Activated CD8-positive, alpha-beta memory T cell treated with anti-CD3 and anti-CD28 coated beads, Interleukin-2, amount 50 U/mL, for 1 hour (primary cell): ENCODE measurements around the gene GOLGA8B.
"Not testable (repeated sequence)": the region's sequence is repeated elsewhere in the genome, so short reads cannot be mapped to it uniquely, and the experiment has no call there.

Experiments
- DNase-seq: peaks from one replicate; pipeline ENCODE4 v3.0.0-alpha.2; 2020; ENCODE audit errors: extremely low read depth

The GOLGA8B gene, protein sequence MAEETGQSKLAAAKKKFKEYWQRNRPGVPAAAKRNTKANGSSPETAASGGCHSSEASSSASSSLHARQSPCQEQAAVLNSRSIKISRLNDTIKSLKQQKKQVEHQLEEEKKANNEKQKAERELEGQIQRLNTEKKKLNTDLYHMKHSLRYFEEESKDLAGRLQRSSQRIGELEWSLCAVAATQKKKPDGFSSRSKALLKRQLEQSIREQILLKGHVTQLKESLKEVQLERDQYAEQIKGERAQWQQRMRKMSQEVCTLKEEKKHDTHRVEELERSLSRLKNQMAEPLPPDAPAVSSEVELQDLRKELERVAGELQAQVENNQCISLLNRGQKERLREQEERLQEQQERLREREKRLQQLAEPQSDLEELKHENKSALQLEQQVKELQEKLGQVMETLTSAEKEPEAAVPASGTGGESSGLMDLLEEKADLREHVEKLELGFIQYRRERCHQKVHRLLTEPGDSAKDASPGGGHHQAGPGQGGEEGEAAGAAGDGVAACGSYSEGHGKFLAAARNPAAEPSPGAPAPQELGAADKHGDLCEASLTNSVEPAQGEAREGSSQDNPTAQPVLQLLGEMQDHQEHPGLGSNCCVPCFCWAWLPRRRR

GRCh38 chr15:34583399-34584329 is at the start of gene GOLGA8B:
TSS of gene GOLGA8B (minus strand) at chr15:34583651. CDS start at chr15:34535912, 47,739 bp downstream.
- peak; percentile 47 for DNase-seq

DNA sequence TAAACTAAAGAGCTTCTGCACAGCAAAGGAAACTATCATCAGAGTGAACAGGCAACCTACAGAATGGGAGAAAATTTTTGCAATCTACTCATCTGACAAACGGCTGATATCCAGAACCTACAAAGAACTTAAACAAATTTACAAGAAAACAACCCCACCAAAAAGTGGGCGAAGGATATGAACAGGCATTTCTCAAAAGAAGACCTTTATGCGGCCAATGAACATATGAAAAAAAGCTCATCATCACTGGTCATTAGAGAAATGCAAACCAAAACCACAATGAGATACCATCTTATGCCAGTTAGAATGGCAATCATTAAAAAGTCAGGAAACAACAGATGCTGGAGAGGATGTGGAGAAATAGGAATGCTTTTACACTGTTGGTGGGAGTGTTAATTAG is 49.7 kb upstream of the GOLGA8B start:
- not testable (repeated sequence) for DNase-seq

DNA sequence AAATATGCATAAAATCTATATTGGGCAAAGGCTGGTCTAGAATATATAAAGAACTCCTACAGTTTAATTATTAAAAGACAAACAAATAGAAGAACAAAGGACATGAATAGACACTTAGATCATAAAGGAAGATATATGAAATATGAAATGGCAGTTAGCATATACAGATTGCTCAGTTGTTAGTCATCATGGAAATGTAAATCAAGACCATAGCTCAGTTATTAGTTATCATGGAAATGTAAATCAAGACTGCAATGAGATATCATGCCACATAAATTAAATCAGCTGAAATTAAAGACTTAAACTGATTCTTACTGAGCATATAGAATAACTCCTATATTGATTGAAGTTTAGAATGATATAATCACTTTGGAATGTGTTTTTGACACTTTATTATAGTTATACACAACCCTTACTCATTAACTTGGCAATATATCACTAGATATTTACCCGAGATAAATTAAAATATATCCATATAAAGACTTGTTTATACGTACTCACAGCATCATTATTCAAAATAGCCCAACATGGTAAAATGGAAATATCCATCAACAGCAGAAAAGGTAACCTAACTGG is 45.2 kb upstream of the GOLGA8B start:
- no peak for DNase-seq

DNA sequence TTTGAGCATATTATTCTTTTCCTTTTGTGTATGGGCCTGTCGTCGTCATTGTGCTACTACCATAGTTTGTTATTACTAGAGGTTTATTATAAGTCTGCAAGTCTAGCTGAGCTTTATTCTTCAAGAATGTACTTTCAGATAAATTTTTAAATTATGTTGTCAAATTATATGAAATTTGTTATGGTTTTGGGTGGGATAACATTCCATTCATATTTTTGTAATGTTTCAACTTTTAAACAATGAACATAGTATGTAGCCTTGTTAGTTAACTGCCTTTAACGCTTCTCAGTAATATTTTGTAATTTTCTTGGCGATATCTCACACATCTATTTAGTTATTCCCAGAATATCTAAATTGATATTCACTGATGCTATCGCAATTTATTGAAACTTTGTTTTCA is 41.6 kb upstream of the GOLGA8B start:
- no peak for DNase-seq

DNA sequence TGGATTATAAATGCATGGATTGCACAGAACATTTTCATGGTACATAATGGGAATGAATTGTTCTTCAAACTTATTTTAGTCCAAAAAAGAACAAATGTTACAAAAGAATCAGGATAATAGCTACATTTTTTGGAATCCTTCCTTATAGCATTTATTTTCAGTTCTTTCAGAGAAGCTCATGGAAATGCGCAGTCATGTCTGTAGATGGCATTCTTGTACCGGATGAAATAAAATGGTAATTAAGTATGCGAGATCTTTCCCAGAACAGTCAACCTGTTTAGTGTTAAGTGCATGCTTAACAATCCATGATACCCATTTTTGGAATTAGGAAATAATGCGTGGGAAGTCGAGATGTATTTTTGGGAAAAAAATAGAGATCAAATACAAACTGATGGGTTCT is 38.2 kb upstream of the GOLGA8B start:
- DNase-seq = no peak

GRCh38 chr15:34620814-34621213 is 37.4 kb upstream of the GOLGA8B start:
- DNase-seq = no peak

DNA sequence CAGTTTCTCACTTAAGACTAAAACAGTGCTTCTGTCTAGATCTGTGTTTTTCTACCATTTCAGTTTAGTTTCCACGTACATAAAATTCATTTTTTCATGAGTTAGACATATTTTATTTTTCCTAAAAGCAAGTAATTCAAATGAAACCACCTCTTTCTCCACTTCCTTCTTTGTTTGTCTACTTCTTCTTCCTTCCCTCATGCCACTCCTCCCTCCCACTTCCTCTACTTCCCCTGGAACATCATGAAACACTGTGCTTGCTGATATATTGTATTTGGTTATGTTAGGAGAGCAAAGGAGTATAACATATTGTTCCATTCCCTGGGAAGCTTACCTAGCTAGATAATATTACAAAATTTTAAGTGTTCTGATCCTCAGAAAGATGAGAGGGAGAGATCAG is 36.7 kb upstream of the GOLGA8B start:
- no peak for DNase-seq

GRCh38 chr15:34619151-34619550 is 35.7 kb upstream of the GOLGA8B start:
- no peak for DNase-seq

DNA sequence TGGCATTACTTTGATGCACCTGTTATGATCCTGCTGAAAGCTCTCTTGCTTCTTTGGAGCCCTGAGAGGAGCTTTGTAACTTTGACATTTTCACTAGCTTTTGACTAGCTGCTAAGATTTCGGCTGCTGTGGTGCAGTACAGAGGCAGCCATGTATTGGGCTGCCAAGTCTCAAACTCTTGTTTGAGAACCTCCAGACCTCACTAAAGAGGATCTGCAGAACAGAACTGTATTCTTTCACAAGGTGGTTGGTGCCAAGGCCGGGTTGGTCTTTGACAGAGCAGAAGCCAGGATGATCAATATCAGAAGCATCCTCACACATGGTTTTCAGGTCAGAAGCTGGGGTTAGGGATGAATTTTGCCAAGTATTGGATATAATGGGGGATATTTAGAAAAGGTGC is 34.6 kb upstream of the GOLGA8B start:
- no peak for DNase-seq

DNA sequence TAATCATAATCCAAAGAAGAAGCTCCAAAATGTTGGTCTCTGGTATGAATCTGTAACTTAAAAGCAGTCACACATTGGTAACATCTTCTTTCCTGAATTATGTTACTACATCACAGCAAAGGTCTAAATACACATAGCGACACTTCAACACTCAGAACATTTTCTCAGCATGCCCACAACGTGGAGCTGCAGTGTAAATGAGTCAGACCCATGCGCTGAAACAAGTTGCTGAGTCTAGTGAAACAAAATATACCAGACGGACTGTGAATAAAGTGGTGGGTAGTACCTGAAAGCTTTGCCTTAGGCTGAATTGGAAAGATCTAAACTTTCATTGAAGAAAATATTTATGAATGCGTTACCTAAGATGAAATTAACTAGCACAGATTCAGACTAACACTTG is 33.2 kb upstream of the GOLGA8B start:
- DNase-seq = no peak

- DNase-seq = no peak
Measured at GRCh38 chr15:34613997-34614396, 30.5 kb upstream of the GOLGA8B start.

DNA sequence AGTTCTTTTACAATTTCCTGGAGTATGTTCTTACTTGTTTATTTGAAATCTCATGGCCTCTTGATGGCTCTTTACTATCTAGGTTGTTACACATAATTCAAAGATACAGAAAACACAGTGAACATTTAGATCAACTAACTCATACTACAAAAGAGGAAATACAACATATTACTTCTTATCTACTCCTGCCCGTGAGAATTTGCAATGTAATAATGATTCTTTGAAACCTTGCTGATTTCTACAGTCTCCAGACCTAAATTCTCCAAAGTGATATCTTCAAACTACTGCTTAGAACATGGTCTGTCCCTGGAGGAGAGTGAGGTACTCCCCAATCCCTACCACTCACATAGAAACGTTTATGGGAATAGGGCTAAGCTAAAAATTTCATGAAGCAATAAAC is 29.9 kb upstream of the GOLGA8B start:
- DNase-seq = no peak

- no peak for DNase-seq
Measured at GRCh38 chr15:34610354-34610753, 26.9 kb upstream of the GOLGA8B start.

GRCh38 chr15:34609102-34610057 is 25.9 kb upstream of the GOLGA8B start:
- no peak for DNase-seq

- DNase-seq = no peak
Measured at GRCh38 chr15:34608517-34608916, 25.1 kb upstream of the GOLGA8B start.

DNA sequence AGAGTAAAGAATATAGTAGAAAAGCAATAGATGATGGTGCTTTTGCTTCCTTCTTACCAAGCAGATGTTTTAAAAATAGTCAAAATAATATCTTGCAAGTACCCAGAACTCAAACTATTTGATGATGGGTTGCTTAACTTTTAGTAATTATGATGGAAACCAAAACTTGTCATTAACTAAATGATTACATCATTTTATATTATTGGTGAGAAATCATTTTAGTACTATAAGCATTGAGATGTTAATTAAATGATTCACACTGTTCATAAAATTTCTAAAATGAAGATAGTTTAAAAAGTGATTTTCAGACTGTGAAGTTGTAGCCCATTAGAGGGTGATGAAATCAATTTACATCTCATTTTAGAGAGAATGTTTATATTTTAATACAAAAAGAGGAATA is 24.4 kb upstream of the GOLGA8B start:
- no peak for DNase-seq

- no peak for DNase-seq
Measured at GRCh38 chr15:34606545-34606944, 23.1 kb upstream of the GOLGA8B start.

GRCh38 chr15:34606131-34606530 is 22.7 kb upstream of the GOLGA8B start:
- DNase-seq = no peak

- DNase-seq = no peak
Measured at GRCh38 chr15:34603095-34603494, 19.6 kb upstream of the GOLGA8B start.

- no peak for DNase-seq
Measured at GRCh38 chr15:34600923-34601322, 17.5 kb upstream of the GOLGA8B start.
